Neural progenitor cell (in vitro differentiated cells): Measurements from ENCODE around the gene ZFAND3. TPM values are rescaled to one million over a fixed set of nuclear protein-coding genes. Genes with fewer than 3 reads are reported as not detected.
A peak's percentile ranks its signal among the peaks of the same experiment; 100 is the strongest.

Experiments
- DNase-seq: peaks from one replicate; pipeline ENCODE4 v3.0.0-alpha.2; 2016; ENCODE audit warnings: low spot score
- H2AFZ ChIP-seq: fragments of 200-600 bp; sonication (generic); replicated peaks from 2 replicates; pipeline ENCODE4 v1.6.1; 2016; ENCODE audit warnings: antibody characterized with exemption
- H3F3A ChIP-seq: fragments of 200-600 bp; sonication (generic); 2 replicates; pipeline ENCODE4 v1.6.1; 2016; ENCODE audit warnings: antibody characterized with exemption, low read depth
- H3K27ac ChIP-seq: fragments of 200-600 bp; sonication (generic); 2 replicates; pipeline ENCODE4 v1.5.1; 2016; ENCODE audit warnings: mild to moderate bottlenecking
- H3K27me3 ChIP-seq: fragments of 200-600 bp; sonication (generic); 2 replicates; pipeline ENCODE4 v1.6.1; 2016; ENCODE audit warnings: mild to moderate bottlenecking, moderate library complexity
- H3K36me3 ChIP-seq: fragments of 200-600 bp; sonication (generic); 2 replicates; pipeline ENCODE4 v1.5.1; 2016
- H3K4me1 ChIP-seq: fragments of 200-600 bp; sonication (generic); 2 replicates; pipeline ENCODE4 v1.6.1; 2016; ENCODE audit warnings: mixed run types
- H3K4me2 ChIP-seq: fragments of 200-600 bp; sonication (generic); 2 replicates; pipeline ENCODE4 v1.6.1; 2016
- H3K4me3 ChIP-seq: fragments of 200-600 bp; sonication (generic); 2 replicates; pipeline ENCODE4 v1.5.1; 2016
- H3K79me2 ChIP-seq: fragments of 200-600 bp; sonication (generic); 2 replicates; pipeline ENCODE4 v1.6.1; 2016; ENCODE audit warnings: low read depth
- H3K9ac ChIP-seq: fragments of 200-600 bp; sonication (generic); 2 replicates; pipeline ENCODE4 v1.6.1; 2016
- H3K9me3 ChIP-seq: fragments of 200-600 bp; sonication (generic); 2 replicates; pipeline ENCODE4 v1.5.1; 2016; ENCODE audit warnings: low read depth
- H4K20me1 ChIP-seq: fragments of 200-600 bp; sonication (generic); 2 replicates; pipeline ENCODE4 v1.6.1; 2016; ENCODE audit warnings: low read depth
- H3K27ac Mint-ChIP-seq: 3 replicates; pipeline ENCODE4 v1.8.0; 2021; ENCODE audit warnings: mixed read lengths
- H3K27me3 Mint-ChIP-seq: 2 replicates; pipeline ENCODE4 v1.8.0; 2022; ENCODE audit warnings: low read depth, mild to moderate bottlenecking, inconsistent platforms, moderate library complexity, mixed read lengths; ENCODE audit not compliant: insufficient read depth
- H3K36me3 Mint-ChIP-seq: 3 replicates; pipeline ENCODE4 v1.8.0; 2021; ENCODE audit warnings: mixed read lengths
- H3K4me1 Mint-ChIP-seq: 3 replicates; pipeline ENCODE4 v1.8.0; 2021; ENCODE audit warnings: mixed read lengths
- H3K4me3 Mint-ChIP-seq: 3 replicates; pipeline ENCODE4 v1.8.0; 2021; ENCODE audit warnings: mild to moderate bottlenecking, moderate library complexity, mixed read lengths
- H3K9me3 Mint-ChIP-seq: 3 replicates; pipeline ENCODE4 v1.8.0; 2020; ENCODE audit warnings: mixed read lengths
- EZH2 ChIP-seq: fragments of 200-600 bp; sonication (generic); IDR thresholded peaks from 2 replicates; pipeline ENCODE4 v1.6.1; 2017; ENCODE audit warnings: antibody characterized with exemption, mild to moderate bottlenecking, moderate library complexity
- EZH2phosphoT487 ChIP-seq: fragments of 200-600 bp; sonication (generic); IDR thresholded peaks from 2 replicates; pipeline ENCODE4 v1.6.1; 2017; ENCODE audit warnings: antibody characterized with exemption
- total RNA-seq: library from RNA; depleted of rRNA; stranded (reverse); fragments of >200 nt; gene quantifications from 2 replicates; pipeline ENCODE4 v1.2.3, GENCODE V29; 2015; ENCODE audit warnings: low replicate concordance
- TF ChIP-seq, protein P1 (sequence below): fragments of 200-600 bp; sonication (generic); IDR thresholded peaks from 2 replicates; pipeline ENCODE4 v1.5.1; 2017; ENCODE audit warnings: antibody characterized with exemption, mild to moderate bottlenecking

Gene ZFAND3
- total RNA-seq, 1 donor from 2014 or later = 24.3 TPM

DNA sequence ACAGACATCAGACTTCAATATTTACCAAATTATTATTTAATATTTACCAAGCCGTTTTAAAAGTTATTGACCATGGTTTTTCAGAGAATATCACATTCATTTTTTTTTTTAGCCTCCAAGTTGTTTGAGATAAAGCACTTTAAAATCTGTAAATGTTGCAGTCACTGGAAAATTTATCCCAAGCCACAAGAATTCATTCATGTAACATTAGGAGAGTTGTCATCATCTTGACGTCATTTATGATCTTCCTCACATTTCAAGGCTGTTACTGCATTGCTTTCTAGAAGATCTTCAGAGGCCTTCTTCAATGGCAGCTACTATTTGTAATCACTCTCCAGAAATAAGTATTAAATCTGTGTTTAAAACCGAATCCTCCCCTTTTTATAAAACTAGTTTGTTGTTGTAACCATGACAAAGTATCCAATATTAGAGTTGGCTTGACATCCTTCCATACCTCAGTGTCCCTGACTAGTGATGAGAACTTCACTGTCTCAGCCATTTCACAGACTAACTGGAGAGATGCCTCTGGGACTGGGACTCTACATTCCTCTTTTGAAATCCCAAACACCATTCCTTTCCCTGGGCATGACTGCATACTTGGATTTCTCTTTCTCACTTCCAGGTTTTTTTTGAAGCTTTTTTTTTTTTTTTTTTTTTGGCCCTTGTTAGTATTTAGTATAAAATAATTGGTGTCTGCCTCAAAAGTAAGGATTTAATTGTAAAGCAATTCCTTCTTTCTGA, 100.1 kb downstream of the ZFAND3 start:
- Histone ChIP-seq H3K27me3 (no peaks in the 10 kb centered on the region), H3K9ac (no peak overlapping the region), H3K27ac (no peak overlapping the region), H3K4me3 (no peak overlapping the region), H3F3A (peaks cover 10% of the 10 kb centered on the region), H4K20me1 (peaks cover 58% of the 10 kb centered on the region), H2AFZ (no peak overlapping the region), H3K4me2 (no peak overlapping the region), H3K9me3 (no peaks in the 10 kb centered on the region), H3K4me1 (peaks cover 9% of the 10 kb centered on the region), H3K79me2 (peaks cover 98% of the 10 kb centered on the region), H3K36me3 (no peaks in the 10 kb centered on the region)
- no peak overlapping the region for H3K4me3 Mint-ChIP-seq
- no peaks in the 10 kb centered on the region for H3K9me3 Mint-ChIP-seq
- TF ChIP-seq, protein P1, sequence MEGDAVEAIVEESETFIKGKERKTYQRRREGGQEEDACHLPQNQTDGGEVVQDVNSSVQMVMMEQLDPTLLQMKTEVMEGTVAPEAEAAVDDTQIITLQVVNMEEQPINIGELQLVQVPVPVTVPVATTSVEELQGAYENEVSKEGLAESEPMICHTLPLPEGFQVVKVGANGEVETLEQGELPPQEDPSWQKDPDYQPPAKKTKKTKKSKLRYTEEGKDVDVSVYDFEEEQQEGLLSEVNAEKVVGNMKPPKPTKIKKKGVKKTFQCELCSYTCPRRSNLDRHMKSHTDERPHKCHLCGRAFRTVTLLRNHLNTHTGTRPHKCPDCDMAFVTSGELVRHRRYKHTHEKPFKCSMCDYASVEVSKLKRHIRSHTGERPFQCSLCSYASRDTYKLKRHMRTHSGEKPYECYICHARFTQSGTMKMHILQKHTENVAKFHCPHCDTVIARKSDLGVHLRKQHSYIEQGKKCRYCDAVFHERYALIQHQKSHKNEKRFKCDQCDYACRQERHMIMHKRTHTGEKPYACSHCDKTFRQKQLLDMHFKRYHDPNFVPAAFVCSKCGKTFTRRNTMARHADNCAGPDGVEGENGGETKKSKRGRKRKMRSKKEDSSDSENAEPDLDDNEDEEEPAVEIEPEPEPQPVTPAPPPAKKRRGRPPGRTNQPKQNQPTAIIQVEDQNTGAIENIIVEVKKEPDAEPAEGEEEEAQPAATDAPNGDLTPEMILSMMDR = no peak
- TF ChIP-seq EZH2 = no peak
- TF ChIP-seq EZH2phosphoT487 = no peak
- DNase-seq = no peak
- no peak overlapping the region for H3K27ac Mint-ChIP-seq
- H3K4me1 Mint-ChIP-seq = peaks cover 6% of the 10 kb centered on the region
- H3K36me3 Mint-ChIP-seq = peaks cover 11% of the 10 kb centered on the region
- H3K27me3 Mint-ChIP-seq = no peaks in the 10 kb centered on the region

DNA sequence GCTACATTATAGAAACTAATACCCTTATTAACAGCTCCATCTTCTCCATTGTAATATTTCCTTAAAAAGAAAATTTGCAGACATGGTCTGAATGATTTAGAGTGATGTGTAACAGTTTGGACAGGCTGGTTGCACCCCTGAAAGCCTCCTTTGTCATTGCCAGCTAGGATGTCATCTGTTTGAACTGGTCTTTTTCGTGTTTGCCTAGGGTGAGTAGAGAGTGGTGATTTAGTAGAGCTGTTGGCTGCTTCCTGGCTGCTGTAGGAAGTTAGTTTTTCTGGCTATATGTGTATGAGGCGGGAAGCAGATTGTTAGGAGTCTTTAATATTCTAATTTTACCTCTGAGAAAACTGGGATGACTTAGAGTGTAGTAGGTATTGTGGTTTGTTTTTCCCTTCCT, 101.1 kb downstream of the ZFAND3 start:
- peak; percentile 11 for DNase-seq
- Mint-ChIP-seq H3K27me3 (no peaks in the 10 kb centered on the region), H3K4me3 (no peak overlapping the region), H3K27ac (no peak overlapping the region), H3K9me3 (no peaks in the 10 kb centered on the region), H3K4me1 (peaks cover 6% of the 10 kb centered on the region), H3K36me3 (peaks cover 7% of the 10 kb centered on the region)
- Histone ChIP-seq H3K9ac (no peak overlapping the region), H3K4me1 (peaks cover 9% of the 10 kb centered on the region), H3K9me3 (no peaks in the 10 kb centered on the region), H3K79me2 (peaks cover 96% of the 10 kb centered on the region), H3K27ac (no peak overlapping the region), H2AFZ (no peak overlapping the region), H3F3A (peaks cover 10% of the 10 kb centered on the region), H3K36me3 (no peaks in the 10 kb centered on the region), H3K4me3 (no peak overlapping the region), H3K27me3 (no peaks in the 10 kb centered on the region), H4K20me1 (peaks cover 59% of the 10 kb centered on the region), H3K4me2 (peak overlapping the region; percentile 12)
- TF ChIP-seq, protein P1 = no peak
- TF ChIP-seq EZH2phosphoT487 = no peak
- no peak for TF ChIP-seq EZH2

DNA sequence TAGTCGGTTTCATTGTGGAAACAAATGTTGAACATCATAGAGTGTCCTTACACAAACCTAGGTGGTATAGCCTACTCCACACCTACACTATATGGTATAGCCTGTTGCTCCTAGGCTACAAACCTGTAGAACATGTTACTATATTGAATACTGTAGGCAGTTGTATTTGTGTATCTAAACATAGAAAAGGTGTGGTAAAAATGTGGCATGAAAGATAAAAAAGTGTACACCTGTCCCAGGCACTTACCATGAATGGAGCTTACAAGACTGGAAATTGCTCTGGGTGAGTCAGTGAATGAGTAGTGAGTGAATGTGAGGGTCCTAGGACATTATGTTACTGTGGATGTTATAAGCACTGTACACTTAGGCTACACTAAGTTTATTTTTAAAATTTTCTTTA, 103.0 kb downstream of the ZFAND3 start:
- H3K27ac Mint-ChIP-seq = no peak overlapping the region
- H3K27me3 Mint-ChIP-seq = no peaks in the 10 kb centered on the region
- H3K4me2 ChIP-seq = no peak overlapping the region
- H2AFZ ChIP-seq = no peak overlapping the region
- H3K4me1 Mint-ChIP-seq = peaks cover 8% of the 10 kb centered on the region
- peaks cover 62% of the 10 kb centered on the region for H4K20me1 ChIP-seq
- H3K36me3 ChIP-seq = no peaks in the 10 kb centered on the region
- no peak for DNase-seq
- H3K36me3 Mint-ChIP-seq = peaks cover 6% of the 10 kb centered on the region
- peaks cover 10% of the 10 kb centered on the region for H3F3A ChIP-seq
- H3K27ac ChIP-seq = no peak overlapping the region
- H3K9me3 Mint-ChIP-seq = no peaks in the 10 kb centered on the region
- H3K4me1 ChIP-seq = peaks cover 9% of the 10 kb centered on the region
- no peaks in the 10 kb centered on the region for H3K27me3 ChIP-seq
- H3K9ac ChIP-seq = no peak overlapping the region
- TF ChIP-seq EZH2phosphoT487 (no peak), EZH2 (no peak)
- TF ChIP-seq, protein P1 = no peak
- no peak overlapping the region for H3K4me3 Mint-ChIP-seq
- H3K9me3 ChIP-seq = no peaks in the 10 kb centered on the region
- peaks cover 98% of the 10 kb centered on the region for H3K79me2 ChIP-seq
- no peak overlapping the region for H3K4me3 ChIP-seq
